Nephron (organoid): ENCODE data around the gene ATP6V1B1.

Source experiments
- H3K27ac Mint-ChIP-seq, 3 experiments: 2 replicates each; pipeline ENCODE4 v1.8.0; 2020; ENCODE audit warnings: mixed read lengths in 3 of 3, mild to moderate bottlenecking in 2 of 3, moderate library complexity in 1 of 3
- H3K27me3 Mint-ChIP-seq: 2 replicates; pipeline ENCODE4 v1.8.0; 2021; ENCODE audit warnings: low read depth, mild to moderate bottlenecking, moderate library complexity, mixed read lengths
- H3K36me3 Mint-ChIP-seq: 2 replicates; pipeline ENCODE4 v1.8.0; 2020; ENCODE audit warnings: low read depth, mixed read lengths
- H3K4me1 Mint-ChIP-seq: 2 replicates; pipeline ENCODE4 v1.8.0; 2020; ENCODE audit warnings: mixed read lengths
- H3K4me3 Mint-ChIP-seq, 3 experiments: 2 replicates each; pipeline ENCODE4 v1.8.0; 2020; ENCODE audit warnings: mild to moderate bottlenecking in 3 of 3, mixed read lengths in 3 of 3, moderate library complexity in 2 of 3
- H3K9me3 Mint-ChIP-seq: 2 replicates; pipeline ENCODE4 v1.8.0; 2020; ENCODE audit warnings: mixed read lengths
- TF ChIP-seq, protein P1 (sequence below), 3 experiments: fragments of 200-600 bp; sonication (generic); IDR thresholded peaks; one replicate each; pipeline ENCODE4 v1.5.0; 2021; ENCODE audit warnings: antibody characterized with exemption in 3 of 3; ENCODE audit not compliant: unreplicated experiment in 3 of 3

ATP6V1B1 gene

DNA sequence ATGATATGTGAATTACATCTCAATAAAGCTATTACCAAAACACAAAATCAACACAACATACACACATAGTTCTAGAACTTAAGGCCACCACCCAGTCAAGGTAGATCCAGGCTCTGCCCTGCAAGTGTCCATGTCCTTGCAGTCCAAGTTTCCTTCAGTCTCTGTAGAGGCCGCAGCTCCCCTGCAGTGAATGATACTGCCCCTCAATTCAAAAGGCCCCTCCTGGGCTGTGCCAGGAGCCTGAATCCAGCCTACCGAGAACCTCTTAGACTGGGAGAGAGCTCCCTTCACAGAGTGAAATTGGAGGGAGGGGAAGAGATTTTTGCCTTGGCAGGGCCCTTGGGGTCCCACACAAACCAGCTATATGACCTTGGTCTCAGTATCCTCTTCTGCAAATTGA, 42.5 kb upstream of the ATP6V1B1 start:
- TF ChIP-seq, protein P1, sequence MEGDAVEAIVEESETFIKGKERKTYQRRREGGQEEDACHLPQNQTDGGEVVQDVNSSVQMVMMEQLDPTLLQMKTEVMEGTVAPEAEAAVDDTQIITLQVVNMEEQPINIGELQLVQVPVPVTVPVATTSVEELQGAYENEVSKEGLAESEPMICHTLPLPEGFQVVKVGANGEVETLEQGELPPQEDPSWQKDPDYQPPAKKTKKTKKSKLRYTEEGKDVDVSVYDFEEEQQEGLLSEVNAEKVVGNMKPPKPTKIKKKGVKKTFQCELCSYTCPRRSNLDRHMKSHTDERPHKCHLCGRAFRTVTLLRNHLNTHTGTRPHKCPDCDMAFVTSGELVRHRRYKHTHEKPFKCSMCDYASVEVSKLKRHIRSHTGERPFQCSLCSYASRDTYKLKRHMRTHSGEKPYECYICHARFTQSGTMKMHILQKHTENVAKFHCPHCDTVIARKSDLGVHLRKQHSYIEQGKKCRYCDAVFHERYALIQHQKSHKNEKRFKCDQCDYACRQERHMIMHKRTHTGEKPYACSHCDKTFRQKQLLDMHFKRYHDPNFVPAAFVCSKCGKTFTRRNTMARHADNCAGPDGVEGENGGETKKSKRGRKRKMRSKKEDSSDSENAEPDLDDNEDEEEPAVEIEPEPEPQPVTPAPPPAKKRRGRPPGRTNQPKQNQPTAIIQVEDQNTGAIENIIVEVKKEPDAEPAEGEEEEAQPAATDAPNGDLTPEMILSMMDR (IDR thresholded peaks at IDR 0.05; ENCODE audit: unreplicated experiment in 3 of 3) = no peak
- Mint-ChIP-seq H3K4me1 (peaks cover 22% of the 10 kb centered on the region), H3K27me3 (peaks cover 100% of the 10 kb centered on the region), H3K27ac (no peak overlapping the region), H3K36me3 (no peaks in the 10 kb centered on the region), H3K4me3 (no peak overlapping the region), H3K9me3 (no peaks in the 10 kb centered on the region)

DNA sequence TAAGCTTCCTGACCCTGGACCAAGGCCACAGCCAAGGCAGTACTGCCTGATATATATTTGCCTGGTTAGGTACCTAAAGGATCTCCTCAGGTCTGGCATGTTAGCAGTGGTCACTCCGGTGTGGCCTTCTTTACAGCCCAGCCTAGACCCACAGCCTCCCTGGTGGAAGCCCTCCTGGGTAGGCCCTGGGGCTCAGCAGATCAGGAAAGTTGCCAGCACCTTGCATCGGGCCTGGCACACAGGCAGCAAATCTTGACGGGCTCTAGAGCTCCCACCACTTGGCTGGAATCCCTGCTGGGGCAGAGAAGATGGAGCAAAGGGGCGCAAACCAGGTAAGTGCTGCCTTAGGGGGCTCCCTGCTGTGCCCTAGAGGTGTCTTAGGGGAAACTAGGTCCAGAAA, 40.9 kb upstream of the ATP6V1B1 start:
- Mint-ChIP-seq H3K9me3 (no peaks in the 10 kb centered on the region), H3K27ac (no peak overlapping the region), H3K4me3 (no peak overlapping the region), H3K4me1 (peaks cover 10% of the 10 kb centered on the region), H3K27me3 (peaks cover 100% of the 10 kb centered on the region), H3K36me3 (no peaks in the 10 kb centered on the region)
- TF ChIP-seq, protein P1 (IDR thresholded peaks at IDR 0.05; ENCODE audit: unreplicated experiment in 3 of 3) = no peak

DNA sequence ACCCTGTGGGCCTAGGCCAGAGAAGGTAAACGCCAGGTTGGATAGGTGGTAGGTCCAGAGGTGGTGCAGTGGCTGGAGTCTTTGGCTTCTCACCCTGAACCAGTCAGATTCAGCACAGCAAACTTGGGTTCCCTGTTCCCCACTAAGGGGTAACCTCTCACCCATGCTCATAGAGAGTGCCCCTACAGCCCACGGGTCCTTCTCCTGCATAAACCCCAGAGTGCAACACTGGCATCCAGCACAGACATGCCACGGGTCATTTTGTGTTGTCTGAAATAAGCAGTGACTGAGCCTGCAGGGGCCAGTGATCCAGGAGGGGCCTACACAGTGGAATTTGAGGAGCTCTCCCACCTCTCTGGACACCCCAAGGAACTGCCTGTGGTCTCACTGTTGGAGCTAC, 40.5 kb upstream of the ATP6V1B1 start:
- Mint-ChIP-seq H3K4me1 (peaks cover 9% of the 10 kb centered on the region), H3K9me3 (no peaks in the 10 kb centered on the region), H3K4me3 (no peak overlapping the region), H3K27me3 (peaks cover 100% of the 10 kb centered on the region), H3K27ac (no peak overlapping the region), H3K36me3 (no peaks in the 10 kb centered on the region)
- TF ChIP-seq, protein P1 (IDR thresholded peaks at IDR 0.05; ENCODE audit: unreplicated experiment in 3 of 3) = no peak

DNA sequence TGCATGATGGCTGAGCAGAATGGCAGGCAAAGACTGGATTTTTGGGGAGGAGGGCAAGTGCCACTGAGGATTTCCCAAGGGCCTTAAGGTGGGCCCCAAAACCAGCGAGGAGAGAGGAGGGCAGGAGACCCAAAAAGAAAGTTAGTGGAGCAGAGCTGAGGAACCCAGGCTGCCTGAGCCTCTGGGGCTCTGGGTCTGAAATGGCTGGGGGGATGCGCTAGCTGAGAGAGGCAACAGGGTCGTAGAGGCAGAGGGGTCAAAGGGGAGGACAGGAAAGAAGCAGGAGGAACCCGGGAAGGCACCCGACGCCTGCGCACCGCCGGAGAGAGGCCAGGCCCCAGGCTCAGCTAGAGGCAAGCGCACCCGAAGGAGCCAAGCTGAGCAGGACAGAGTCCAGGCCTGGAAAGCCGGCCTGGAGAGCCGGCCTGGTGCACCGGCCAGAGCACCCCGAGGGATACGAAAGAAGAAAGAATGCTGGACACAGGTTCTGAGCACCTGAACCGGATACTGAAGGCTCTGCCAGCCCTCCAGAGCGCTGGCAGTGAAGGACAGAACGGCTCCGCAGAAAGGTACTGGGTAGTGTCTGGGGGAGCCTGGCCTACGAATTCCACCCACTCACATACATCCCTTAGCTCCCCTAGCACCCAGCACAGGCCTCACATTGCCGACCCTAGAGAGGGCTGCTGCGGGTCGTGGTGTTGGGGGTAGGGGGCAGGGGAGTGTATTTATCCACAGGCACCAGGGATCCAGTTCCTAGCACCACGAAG, 39.5 kb upstream of the ATP6V1B1 start:
- H3K36me3 Mint-ChIP-seq = no peaks in the 10 kb centered on the region
- no peak overlapping the region for H3K4me3 Mint-ChIP-seq
- TF ChIP-seq, protein P1 (IDR thresholded peaks at IDR 0.05; ENCODE audit: unreplicated experiment in 3 of 3) = no peak
- H3K4me1 Mint-ChIP-seq = peaks cover under 1% of the 10 kb centered on the region
- no peak overlapping the region for H3K27ac Mint-ChIP-seq
- H3K9me3 Mint-ChIP-seq = no peaks in the 10 kb centered on the region
- peaks cover 100% of the 10 kb centered on the region for H3K27me3 Mint-ChIP-seq

DNA sequence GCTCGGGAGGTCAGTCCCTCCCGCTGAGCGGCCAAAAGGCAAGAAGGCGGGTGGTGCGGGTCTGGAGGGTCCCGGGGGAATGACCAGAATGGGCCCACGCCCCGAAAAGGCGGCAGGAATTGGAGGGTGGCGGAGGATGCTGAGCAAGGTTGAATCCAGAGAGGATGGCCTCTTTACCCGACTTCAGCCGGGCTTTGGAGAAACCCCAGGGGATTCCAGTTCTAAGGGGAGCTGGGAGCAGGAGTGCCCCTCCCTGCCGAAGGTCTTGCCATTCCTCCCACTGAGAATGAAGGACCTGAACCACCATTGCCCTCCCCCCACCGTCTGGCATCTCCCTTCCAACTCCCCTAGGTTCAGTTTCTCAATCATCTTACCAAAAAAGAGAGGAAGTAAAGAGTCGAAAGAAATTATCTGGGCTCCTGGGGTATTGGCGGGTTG, 38.9 kb upstream of the ATP6V1B1 start:
- TF ChIP-seq, protein P1 (IDR thresholded peaks at IDR 0.05; ENCODE audit: unreplicated experiment in 3 of 3) = no peak
- Mint-ChIP-seq H3K27ac (no peak overlapping the region), H3K27me3 (peaks cover 100% of the 10 kb centered on the region), H3K4me3 (no peak overlapping the region), H3K9me3 (no peaks in the 10 kb centered on the region), H3K36me3 (no peaks in the 10 kb centered on the region), H3K4me1 (peaks cover 6% of the 10 kb centered on the region)
